C4-2B (cell line): ENCODE results near the gene KRTAP5-9.
"Not testable (repeated sequence)": the region's sequence is repeated elsewhere in the genome, so short reads cannot be mapped to it uniquely, and the experiment has no call there.

Source experiments
- H3K27ac ChIP-seq: fragments of 450-650 bp; 2 replicates; pipeline ENCODE4 v1.5.1; 2017
- CTCF ChIP-seq: fragments of 450-650 bp; conservative IDR thresholded peaks from 2 replicates; pipeline ENCODE4 v1.5.1; 2017; ENCODE audit warnings: mild to moderate bottlenecking
- ZFX ChIP-seq: fragments of 450-650 bp; IDR thresholded peaks from 2 replicates; pipeline ENCODE4 v1.6.1; 2017

The KRTAP5-9 gene

GRCh38 chr11:71538666-71538990 is 9.6 kb upstream of the KRTAP5-9 start:
- H3K27ac ChIP-seq, result no peak overlapping the region
- TF ChIP-seq ZFX, result no peak

- H3K27ac ChIP-seq, result no peak overlapping the region
- TF ChIP-seq CTCF (no peak), ZFX (no peak)
Observed at GRCh38 chr11:71539017-71539416, 9.2 kb upstream of the KRTAP5-9 start.

- H3K27ac ChIP-seq, result not testable (repeated sequence)
Observed at GRCh38 chr11:71539971-71540370, 8.2 kb upstream of the KRTAP5-9 start.

GRCh38 chr11:71540521-71541304 is 7.5 kb upstream of the KRTAP5-9 start:
- H3K27ac ChIP-seq, result not testable (repeated sequence)

GRCh38 chr11:71542382-71542781 is 5.8 kb upstream of the KRTAP5-9 start:
- H3K27ac ChIP-seq, result no peak overlapping the region
- TF ChIP-seq CTCF (no peak), ZFX (no peak)

- TF ChIP-seq CTCF (no peak), ZFX (no peak)
- H3K27ac ChIP-seq, result no peak overlapping the region
Observed at GRCh38 chr11:71542879-71543777, 5.1 kb upstream of the KRTAP5-9 start.

- TF ChIP-seq ZFX, result no peak
- no peak for TF ChIP-seq CTCF
- H3K27ac ChIP-seq, result no peak overlapping the region
Observed at GRCh38 chr11:71543866-71544265, 4.4 kb upstream of the KRTAP5-9 start.

- TF ChIP-seq CTCF (no peak), ZFX (no peak)
- H3K27ac ChIP-seq, result no peak overlapping the region
Observed at GRCh38 chr11:71544525-71545214, 3.5 kb upstream of the KRTAP5-9 start.
